ENCODE measurements around the gene CCNT2.
A peak's percentile ranks its signal among the peaks of the same experiment; 100 is the strongest.
"Not testable (repeated sequence)": the region's sequence is repeated elsewhere in the genome, so short reads cannot be mapped to it uniquely, and the experiment has no call there.

The CCNT2 gene

DNA sequence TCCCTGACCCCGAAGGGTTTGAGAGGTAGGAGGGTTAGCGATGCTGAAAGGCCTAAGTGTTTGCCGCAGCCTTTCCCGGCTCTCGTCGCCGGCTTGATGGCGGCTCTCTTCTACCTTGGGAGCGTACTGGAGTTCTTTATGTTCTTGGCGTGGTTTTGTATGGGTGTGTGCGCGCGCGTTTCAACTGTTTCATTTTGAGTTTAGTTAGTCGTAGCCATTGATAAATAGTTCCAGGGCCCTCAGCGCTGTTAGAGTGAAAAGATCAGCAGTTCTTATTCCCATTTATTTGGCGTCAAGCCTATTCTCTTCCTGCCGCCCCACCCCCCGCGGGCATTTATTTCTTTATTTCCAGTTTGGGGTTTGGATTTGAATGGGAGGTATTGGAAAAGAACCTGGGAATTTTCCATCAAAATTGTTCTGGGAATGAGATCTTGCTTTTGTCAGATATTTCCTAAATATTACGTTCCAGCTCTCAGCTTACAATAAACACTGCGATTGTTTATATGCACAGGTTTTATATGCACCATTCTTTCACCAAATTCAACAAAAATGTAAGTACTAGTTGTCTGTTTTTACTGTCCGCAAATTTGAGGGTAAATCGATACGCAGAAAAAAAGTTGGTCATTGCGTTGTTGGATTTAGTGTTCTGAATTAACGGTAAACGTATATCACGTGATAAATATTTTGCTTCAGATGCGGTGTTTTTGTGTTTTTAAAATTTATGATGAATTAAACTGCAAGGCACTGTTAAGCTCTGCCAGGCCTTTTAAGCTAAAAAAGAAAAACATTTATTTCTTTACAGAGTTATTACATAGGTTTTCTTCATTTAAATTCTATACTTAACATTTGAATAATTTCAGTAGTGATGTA, 954 bp downstream of the CCNT2 start:
- peak; percentile 17 for DNase-seq

DNA sequence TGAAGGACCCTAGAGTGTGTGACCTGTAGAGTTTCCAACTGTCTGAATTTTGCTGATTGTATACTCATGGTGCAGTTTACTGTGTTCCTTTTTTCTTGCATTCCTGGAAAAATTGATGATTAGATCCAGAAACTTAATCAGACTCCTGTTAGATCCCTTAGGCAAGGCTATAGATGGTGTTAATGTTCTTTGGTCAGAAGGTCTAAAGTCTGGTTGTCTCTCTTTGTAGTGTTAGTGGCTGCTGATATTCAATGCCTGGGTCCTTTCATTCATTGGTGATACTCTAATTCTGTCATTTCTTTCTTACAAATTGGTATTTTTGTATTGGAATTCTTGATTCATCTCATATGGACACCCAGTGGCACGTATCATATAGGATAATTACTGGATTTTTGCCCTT, 6.3 kb downstream of the CCNT2 start:
- no peak for DNase-seq

DNA sequence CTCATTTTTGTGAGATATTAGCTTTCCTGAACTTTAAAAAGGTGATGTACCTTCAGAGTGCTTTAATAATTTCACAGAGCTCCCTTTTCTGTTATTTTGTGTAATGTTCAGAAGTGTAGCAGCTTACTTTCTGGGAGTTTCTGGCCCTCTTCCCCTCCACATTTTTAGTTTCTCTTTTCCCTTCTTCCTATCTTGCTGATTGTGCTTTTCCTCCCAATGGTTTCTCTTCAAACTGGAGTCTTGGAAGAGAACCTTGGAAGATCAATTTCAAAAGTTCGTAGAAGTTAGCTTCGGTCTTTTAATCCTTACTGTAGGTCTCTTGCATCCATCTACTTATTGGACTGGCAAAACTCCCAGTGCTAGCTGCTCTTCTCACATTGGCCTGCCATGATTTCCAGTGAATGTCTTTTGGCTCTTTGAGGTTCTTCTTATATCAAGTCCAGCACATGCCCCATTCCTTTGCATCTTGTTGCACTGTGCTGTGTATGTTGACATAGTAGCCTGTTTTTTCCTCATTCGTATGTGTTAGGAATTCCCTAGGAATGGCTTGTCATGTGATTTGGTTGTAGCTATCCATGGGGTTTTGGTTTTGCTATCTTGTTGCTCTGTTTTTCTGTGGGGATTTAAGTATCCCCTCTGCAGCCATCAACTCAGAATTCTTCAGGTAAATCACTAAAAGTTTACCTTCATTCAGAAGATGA, 7.8 kb downstream of the CCNT2 start:
- DNase-seq, result no peak

DNA sequence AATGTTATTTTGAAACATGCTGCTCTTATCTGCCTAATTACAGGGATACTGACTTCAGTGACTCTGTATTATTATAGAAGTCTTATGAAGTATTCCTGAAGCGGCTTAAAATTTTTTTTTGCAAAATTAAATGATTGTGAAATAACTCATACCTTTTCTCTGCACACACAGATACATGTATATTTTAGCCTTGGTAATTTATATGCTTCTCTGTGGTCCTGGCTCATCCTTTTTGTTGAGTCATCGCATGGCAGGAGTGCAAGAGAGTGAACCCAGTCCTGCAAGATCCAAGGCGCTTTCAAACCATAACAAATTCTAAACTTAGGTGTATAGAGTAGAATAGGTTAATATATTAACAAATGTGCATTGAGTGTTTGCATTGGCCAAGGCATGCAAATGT, 8.6 kb downstream of the CCNT2 start:
- no peak for DNase-seq

DNA sequence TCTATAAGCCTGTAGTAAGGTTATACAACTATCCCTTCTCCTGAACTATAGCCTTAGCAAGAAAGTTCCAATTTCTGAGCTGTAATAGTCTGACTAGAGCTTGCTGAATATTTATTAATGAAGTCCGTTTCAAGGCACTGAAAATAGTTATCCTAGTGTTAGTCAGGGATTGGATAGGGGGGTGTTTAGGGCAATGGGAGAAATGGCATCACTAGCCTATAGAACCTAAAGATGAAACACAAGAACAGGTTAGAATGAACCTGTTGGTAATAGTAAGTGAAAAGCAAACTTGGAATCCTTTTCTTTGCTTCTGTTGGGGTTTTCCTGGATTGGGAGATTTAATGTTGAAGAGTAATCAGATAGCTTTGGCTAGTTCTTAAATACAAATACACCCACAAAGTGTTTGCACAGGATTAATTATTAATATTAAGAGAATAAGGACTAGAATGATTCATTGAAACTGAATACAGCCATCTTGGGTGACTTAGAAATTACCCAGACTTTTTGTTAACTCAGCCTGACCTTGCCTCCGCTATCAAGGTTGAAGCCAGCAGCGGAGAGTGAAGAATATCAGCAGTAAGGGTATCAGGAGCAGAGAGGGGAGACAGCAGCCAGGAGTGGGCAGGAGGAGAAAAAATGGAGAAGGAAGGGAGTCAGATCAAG, 14.4 kb downstream of the CCNT2 start:
- no peak for DNase-seq

DNA sequence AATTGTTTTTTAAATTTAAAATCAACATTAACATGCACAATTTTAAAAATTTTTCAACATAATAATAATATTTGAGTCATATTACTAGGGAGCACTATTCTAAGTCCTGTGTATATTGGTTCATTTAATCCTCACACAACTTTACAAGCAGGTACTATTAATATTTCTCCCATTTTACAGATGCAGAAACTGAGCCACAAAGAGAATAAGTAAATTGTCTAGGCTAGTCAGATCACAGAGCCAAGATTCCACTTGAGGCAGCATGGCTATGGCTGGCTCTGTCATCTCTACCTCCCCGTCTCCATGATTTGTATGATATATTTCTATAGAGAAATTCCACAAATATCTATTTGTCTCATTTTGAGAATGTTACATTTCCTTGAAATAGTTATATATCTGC, 15.1 kb downstream of the CCNT2 start:
- no peak for DNase-seq

DNA sequence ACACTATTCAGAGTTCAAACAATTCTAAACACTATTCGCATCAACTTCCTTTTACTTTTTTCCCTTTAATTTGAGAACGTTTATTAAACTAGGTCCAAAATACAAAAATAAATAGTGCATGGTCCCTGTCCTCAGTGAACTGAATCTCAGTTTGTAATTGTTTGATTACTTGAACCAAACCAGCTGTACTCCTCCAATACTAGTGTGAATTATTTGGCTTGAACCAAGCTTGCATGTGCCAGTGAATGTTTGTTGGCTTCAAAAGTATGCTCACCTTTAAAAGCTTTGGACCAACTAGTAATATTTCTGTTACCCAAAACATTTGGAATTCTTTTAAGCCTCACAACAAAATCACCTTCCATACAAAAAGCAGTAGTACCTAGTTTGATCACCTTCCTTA, 15.5 kb downstream of the CCNT2 start:
- DNase-seq, result no peak

DNA sequence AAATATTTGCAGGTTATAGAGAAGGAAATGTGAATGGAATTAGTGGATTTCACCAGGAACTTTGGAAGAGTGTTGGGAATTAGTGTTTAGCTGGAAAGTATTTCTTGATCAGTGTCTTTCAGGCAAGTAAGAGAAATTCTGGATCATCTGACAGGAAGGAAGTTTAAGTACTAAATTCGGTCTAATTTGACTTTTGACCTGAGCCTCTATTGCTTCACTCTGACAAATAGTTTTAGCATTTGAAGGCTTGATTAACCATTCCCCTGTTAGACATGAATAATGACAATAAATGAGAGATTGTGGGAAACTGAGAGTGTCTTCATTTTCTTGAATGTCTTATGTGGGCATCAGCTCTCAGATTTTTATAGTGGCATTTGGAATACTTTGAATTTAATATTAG, 16.0 kb downstream of the CCNT2 start:
- DNase-seq, result no peak

DNA sequence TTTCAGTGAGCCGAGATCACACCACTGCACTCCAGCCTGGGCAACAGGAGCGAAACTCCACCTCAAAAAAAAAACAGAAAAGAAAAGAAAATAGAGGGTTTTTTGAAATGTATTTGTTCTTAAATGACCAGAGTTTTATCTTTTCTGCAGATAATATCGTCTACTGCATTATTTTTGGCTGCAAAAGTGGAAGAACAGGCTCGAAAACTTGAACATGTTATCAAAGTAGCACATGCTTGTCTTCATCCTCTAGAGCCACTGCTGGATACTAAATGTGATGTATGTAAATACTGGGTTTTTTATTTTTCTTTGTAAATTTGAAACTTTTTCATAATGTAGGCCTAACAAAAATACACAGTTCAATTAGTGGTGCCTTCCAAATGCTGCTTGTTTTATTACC, 18.1 kb downstream of the CCNT2 start:
- DNase-seq, result no peak

DNA sequence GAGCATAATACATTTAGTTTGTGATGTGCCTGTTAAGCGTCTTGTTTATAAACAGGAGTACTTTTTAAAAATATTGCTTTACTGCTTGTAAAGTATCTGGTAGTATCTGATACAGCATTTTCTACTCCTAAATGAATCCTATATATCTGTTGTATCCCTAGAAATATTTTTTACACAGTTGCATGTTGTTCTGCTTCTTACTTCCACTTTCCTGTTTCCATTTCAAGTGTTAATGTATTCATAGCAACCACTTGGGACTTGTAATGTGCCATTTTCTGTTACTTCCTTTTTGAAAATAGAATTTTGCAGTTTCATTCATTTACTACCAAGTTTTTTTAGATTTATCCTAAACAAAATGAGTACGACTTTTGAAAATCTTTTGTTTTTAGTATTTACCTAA, 24.9 kb downstream of the CCNT2 start:
- no peak for DNase-seq

DNA sequence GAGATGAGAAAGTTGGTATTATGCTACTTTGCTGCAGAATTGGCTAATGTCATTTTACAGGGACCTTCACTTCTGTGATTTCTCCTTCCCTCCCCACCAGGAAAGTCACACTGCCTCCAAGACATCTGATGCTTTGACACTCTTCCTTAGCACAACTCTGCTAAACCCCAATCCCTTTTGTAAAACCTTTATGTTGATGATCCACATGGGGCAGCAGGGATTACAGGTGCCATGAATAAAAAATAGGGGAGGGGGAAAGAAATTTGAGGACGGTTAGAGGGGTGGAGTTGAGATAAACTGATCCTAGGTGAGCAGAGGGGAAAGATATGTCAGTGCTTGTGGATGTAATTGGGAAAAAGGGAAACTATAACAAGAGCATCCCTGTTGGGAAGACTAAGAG, 26.4 kb downstream of the CCNT2 start:
- DNase-seq, result no peak

DNA sequence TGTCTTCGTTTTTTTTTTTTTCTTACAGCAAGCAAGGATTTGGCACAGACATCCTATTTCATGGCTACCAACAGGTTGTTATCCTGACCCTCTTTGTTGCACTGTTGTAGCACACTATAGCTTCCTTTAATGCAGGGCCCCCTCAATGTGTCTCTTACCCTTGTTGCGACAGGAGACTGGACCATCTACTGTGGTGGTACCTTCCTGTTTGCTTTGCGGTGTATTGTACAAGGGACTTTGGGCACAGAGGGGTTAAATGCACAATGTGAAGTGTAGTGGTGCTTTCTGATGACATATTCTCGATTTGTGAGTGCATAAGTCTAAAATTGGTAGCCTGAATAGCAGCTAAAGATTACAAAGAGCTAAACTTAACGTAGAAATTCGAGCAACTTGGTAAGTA, 27.5 kb downstream of the CCNT2 start:
- no peak for DNase-seq

DNA sequence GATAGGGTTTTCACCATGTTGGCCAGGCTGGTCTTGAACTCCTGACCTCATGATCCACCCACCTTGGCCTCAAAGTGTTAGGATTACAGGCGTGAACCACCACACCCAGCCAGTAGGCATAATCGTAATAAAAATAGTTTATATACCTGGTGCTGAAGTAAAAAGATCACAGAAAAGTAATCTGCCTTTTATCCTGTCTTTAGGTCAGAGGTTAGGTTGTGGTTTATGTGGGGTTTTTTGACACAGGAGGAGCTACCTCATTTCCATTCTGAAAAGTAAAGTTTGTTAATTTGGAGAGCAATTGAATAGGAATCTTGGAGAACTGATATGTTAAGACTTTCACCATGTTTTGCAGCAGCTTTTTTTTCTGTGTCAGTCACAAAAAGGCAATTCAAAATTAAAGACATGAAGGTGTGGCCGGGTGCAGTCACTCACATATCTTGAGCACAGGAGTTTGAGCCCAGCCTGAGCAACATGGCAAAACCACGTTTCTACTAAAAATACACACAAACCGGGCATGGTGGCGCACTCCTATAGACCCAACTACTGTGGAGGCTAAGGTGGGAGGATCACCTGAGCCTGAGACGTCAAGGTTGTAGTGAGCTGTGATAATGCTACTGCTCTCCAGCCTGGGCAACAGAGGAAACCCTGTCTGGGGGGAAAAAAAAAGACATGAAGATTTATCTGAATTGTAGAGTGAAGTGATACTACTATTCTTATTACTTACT, 31.5 kb downstream of the CCNT2 start:
- no peak for DNase-seq

DNA sequence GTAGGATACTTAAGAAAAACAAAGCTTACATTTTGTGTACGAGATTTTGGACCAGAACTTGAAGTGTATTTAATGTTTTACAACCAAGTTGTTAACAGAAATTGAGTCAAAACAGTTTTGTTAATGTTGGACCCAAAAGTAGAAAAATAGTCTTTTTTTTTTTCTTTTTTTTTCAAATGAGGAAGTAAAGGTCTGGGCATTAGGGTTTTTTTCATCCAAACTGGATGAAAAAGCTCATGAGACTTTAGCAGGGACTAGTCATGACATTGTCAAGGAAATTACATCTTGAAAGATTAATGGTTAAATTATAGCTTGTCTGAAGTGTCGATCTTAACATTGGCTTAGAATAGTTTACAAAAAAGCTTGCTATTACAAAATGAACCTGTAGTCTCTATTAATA, 32.3 kb downstream of the CCNT2 start:
- DNase-seq, result no peak

DNA sequence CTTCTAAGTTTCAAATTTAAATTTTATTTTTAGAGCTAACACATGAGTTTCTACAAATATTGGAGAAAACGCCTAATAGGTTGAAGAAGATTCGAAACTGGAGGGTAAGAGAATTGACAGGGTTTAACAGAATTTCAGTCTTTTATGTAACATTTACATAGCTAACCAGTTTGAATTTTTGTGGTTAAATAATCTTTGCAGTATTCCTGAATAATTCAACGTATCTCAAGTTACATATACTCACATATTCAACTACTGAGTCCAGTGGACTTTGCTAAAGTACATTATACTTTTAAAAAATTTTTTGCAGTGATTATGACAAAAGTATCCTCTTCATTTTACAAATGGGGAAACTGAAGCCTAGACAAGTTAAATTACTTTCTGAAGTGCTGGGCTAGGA, 34.0 kb downstream of the CCNT2 start:
- DNase-seq, result no peak

DNA sequence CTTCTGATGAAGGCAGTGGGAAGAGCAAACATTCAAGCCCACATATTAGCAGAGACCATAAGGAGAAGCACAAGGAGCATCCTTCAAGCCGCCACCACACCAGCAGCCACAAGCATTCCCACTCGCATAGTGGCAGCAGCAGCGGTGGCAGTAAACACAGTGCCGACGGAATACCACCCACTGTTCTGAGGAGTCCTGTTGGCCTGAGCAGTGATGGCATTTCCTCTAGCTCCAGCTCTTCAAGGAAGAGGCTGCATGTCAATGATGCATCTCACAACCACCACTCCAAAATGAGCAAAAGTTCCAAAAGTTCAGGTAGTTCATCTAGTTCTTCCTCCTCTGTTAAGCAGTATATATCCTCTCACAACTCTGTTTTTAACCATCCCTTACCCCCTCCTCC, 35.4 kb downstream of the CCNT2 start:
- DNase-seq, result no peak

DNA sequence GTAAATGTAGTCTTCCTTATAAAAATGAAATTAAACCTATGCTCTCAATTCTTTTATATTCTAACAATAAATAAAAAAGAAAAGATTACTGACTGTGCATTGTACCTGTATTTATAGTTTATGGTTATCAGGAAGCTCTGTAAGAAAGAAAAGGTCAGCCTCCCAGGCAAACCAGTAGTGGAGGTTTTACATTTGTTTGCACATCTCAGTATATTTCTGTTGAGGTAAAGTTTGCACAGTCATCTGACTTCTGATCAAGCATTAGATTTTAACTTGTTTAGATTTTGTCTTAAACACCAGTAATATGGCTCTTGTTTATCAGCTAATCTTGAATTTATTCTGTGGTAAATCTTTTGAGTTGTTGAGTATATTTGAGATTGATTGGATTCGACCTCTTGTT, 37.1 kb downstream of the CCNT2 start:
- DNase-seq, result no peak

DNA sequence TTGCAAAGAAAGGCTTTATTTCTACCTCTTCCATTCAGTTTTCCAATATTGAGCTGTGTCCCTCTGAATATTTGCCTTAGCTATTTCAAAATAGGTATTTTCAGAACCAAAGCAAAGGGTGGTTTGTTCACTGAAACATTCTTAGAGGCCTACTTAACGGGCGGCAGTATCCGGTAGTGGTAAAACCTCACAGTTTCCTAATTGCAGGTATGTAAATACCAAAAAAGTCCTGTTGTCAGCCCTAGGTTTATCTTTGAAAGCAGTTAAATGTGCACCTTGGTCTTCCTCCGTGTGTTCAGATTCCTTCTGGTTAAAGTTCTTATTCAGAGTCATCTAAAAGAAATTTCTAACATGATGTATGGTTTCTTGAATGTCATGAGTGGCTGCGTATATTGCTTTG, 38.9 kb downstream of the CCNT2 start:
- no peak for DNase-seq

DNA sequence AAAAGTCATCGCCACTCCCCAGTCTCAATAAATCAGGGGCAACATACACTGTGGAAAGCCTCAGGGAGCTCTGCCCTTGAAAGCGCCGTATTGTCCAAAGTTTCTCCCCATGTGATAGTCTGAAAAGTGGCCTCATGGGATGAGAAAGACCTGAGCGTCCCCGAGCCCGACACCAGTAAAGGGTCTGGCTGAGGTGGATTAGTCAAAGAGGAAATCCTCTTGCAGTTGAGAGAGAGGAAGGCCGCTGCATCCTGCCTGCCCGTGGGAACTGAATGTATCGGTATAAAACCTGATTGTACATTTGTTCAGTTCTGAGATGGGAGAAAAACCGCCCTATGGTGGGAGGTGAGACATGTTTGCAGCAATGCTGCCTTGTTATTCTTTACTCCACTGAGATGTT, 48.5 kb downstream of the CCNT2 start:
- DNase-seq, result not testable (repeated sequence)

DNA sequence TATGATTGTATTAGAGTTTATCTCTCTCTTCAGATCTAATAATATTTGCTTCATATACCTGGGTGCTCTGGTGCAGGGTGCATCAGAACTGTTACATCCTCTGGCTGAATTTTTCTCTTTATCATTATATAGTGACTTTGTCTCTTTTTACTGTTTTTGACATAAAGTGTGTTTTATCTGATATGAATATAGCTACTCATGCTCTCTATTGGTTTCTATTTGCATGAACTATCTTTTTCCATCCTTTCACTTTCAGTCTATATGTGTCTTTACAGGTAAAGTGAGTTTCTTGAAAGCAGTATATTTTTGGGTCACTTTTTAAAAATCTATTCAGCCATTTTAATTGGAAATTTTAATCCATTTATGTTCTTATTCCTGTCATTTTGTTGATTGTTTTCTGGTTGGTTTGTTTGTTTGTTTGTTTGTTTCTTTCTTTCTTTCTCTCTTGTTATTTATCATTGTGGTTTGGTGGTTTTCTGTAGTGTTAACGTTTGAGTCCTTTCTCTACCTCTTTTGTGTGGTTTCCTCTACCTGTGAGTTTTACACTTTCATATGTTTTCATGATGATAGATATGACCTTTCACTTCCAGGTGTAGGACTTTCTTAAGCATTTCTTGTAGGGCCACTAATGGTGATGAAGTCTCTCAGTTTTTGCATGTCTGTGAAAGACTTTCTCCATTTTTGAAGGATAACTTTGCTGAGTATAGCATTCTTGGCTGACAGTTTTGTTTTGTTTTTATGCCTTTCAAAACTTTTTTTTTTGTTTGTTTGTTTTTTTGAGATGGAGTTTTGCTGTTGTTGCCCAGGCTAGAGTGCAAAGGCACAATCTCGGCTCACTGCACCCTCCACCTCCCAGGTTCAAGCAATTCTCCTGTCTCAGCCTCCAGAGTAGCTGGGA, 54.9 kb downstream of the CCNT2 start:
- no peak for DNase-seq

DNA sequence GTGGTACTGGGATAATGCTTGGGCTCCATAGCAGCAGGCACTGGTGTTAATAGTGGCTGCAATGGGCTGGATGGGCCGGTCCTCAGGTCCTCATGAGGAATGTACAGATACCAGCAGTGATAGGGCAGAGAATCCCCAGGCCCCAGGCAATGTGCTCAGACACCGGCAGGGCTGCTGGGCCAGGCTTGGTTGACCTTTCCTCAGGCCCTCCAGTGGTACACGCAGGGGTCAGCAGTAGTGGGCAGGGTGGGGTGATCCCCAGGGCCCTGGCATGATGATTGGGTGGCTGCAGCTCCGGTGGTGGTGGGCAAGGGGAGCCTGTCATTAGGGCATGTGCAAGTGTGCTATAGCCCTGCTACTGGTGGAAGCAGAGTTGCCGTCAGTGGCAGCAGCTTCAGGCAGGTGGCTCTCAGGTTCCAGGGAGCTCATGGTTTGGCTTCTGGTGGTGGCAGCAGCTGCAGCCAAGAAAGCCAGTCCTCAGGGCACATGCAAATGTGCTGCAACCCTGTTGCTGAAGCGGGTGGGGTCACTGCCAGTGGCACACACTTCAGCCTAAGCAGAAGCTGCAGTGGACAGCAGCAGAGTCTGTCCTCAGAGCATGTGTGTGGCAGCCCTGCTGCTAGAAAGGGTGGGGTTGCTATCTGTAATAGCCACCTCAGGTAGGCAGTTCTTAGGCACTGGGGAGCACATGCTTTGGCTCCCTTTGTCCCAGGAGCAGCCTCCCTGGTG, 56.8 kb downstream of the CCNT2 start:
- DNase-seq, result no peak

Data from NCI-H1105 treated with DMSO at 0.1 percent for 48 hours (cell line).